Cardiac muscle cell (in vitro differentiated cells and primary cell): ENCODE measurements around the gene NKX2-4. TPM values are rescaled to one million over a fixed set of nuclear protein-coding genes. Genes with fewer than 3 reads are reported as not detected.
A peak's percentile ranks its signal among the peaks of the same experiment; 100 is the strongest.

ENCODE experiments used
- DNase-seq, 2 donors: peaks; one replicate each; pipeline versions ENCODE4 v3.0.0 to v3.0.0-alpha.2; 2010 to 2017; ENCODE audit warnings: low read depth in 1 of 2, low spot score in 1 of 2
- H3K27ac ChIP-seq: fragments of 200-600 bp; sonication (generic); 2 replicates; pipeline ENCODE4 v1.5.1; 2016
- H3K27me3 ChIP-seq: fragments of 200-600 bp; sonication (generic); 2 replicates; pipeline ENCODE4 v1.6.0; 2016; ENCODE audit warnings: control low read depth
- H3K36me3 ChIP-seq: fragments of 200-600 bp; sonication (generic); 2 replicates; pipeline ENCODE4 v1.5.1; 2016; ENCODE audit warnings: control low read depth
- H3K4me1 ChIP-seq: fragments of 200-600 bp; sonication (generic); 2 replicates; pipeline ENCODE4 v1.8.1; 2017; ENCODE audit warnings: low read depth, mild to moderate bottlenecking, mixed run types
- H3K4me3 ChIP-seq: fragments of 200-600 bp; sonication (generic); 2 replicates; pipeline ENCODE4 v1.5.1; 2016; ENCODE audit warnings: mild to moderate bottlenecking
- H3K9me3 ChIP-seq: fragments of 200-600 bp; sonication (generic); 2 replicates; pipeline ENCODE4 v1.5.1; 2017; ENCODE audit warnings: low read depth, mild to moderate bottlenecking, control low read depth
- CTCF ChIP-seq: IDR thresholded peaks from 2 replicates; pipeline ENCODE4 v1.5.1; 2012; ENCODE audit warnings: low read depth, mild to moderate bottlenecking, low read length
- polyA plus RNA-seq: library from polyadenylated mRNA; unstranded; fragments of >200 nt; fragmentation: Nextera tagmentation; extraction: Ambion mirVana; gene quantifications from 2 replicates; pipeline ENCODE4 v1.2.1, GENCODE V29; 2016
- total RNA-seq: library from RNA; depleted of rRNA; stranded (reverse); fragments of >200 nt; gene quantifications from 2 replicates; pipeline ENCODE4 v1.2.3, GENCODE V29; 2016

NKX2-4 gene
- total and polyA plus RNA-seq, 2 experiments from 2014 or later, result not detected

- Histone ChIP-seq H3K27me3 (no peaks in the 10 kb centered on the region), H3K4me3 (no peak overlapping the region), H3K4me1 (no peaks in the 10 kb centered on the region), H3K9me3 (no peaks in the 10 kb centered on the region), H3K36me3 (peaks cover 34% of the 10 kb centered on the region), H3K27ac (no peak overlapping the region)
- TF ChIP-seq CTCF, result no peak
- no peak for DNase-seq
These were observed 40.9 kb downstream of the NKX2-4 start for GRCh38 chr20:21356386-21356785.

- no peak overlapping the region for H3K27ac ChIP-seq
- no peaks in the 10 kb centered on the region for H3K4me1 ChIP-seq
- no peaks in the 10 kb centered on the region for H3K9me3 ChIP-seq
- no peak for TF ChIP-seq CTCF
- no peak overlapping the region for H3K4me3 ChIP-seq
- DNase-seq, result no peak
- H3K27me3 ChIP-seq, result no peaks in the 10 kb centered on the region
- peaks cover 37% of the 10 kb centered on the region for H3K36me3 ChIP-seq
These were observed 41.3 kb downstream of the NKX2-4 start for GRCh38 chr20:21355981-21356380.

- TF ChIP-seq CTCF, result no peak
- Histone ChIP-seq H3K4me3 (no peak overlapping the region), H3K4me1 (no peaks in the 10 kb centered on the region), H3K9me3 (no peaks in the 10 kb centered on the region), H3K27ac (no peak overlapping the region), H3K27me3 (no peaks in the 10 kb centered on the region), H3K36me3 (peaks cover 49% of the 10 kb centered on the region)
- peak in 1 of 2 donors; percentile 72 for DNase-seq
These were observed 44.1 kb downstream of the NKX2-4 start for GRCh38 chr20:21353236-21353635.

GRCh38 chr20:21352703-21353102 is 44.6 kb downstream of the NKX2-4 start:
- no peak overlapping the region for H3K4me3 ChIP-seq
- H3K4me1 ChIP-seq, result no peaks in the 10 kb centered on the region
- no peaks in the 10 kb centered on the region for H3K27me3 ChIP-seq
- TF ChIP-seq CTCF, result peak; percentile 8
- H3K9me3 ChIP-seq, result no peaks in the 10 kb centered on the region
- peaks cover 44% of the 10 kb centered on the region for H3K36me3 ChIP-seq
- no peak overlapping the region for H3K27ac ChIP-seq
- peak in 1 of 2 donors; percentile 74 for DNase-seq

Other genes starting within 250 kb of the NKX2-4 start
- 59.8 and 61.4 TPM in 2 replicates for gene XRN2, start 94.2 kb downstream of the NKX2-4 start, total RNA-seq
- gene XRN2, start 94.2 kb downstream of the NKX2-4 start, polyA plus RNA-seq, result 54.5 and 65.4 TPM in 2 replicates
- gene NKX2-2, start 116.5 kb upstream of the NKX2-4 start, total RNA-seq, result not detected in 2 replicates
- gene NKX2-2, start 116.5 kb upstream of the NKX2-4 start, polyA plus RNA-seq, result not detected in 2 replicates